ENCODE measurements around the gene KRT73.
A peak's percentile ranks its signal among the peaks of the same experiment; 100 is the strongest.
"Not testable (repeated sequence)": the region's sequence is repeated elsewhere in the genome, so short reads cannot be mapped to it uniquely, and the experiment has no call there.

Gene KRT73

GRCh38 chr12:52600071-52600470, 18.3 kb downstream of the KRT73 start:
- no peak for DNase-seq (ENCODE audit: low read depth)

GRCh38 chr12:52598966-52599365, 19.4 kb downstream of the KRT73 start:
- no peak for DNase-seq (ENCODE audit: low read depth)

- DNase-seq (ENCODE audit: low read depth): not testable (repeated sequence)
These were observed 24.1 kb downstream of the KRT73 start for GRCh38 chr12:52594237-52594636.

GRCh38 chr12:52591521-52591920, 26.8 kb downstream of the KRT73 start:
- DNase-seq (ENCODE audit: low read depth): no peak

GRCh38 chr12:52590021-52590420, 28.3 kb downstream of the KRT73 start:
- DNase-seq (ENCODE audit: low read depth): no peak

- no peak for DNase-seq (ENCODE audit: low read depth)
These were observed 30.8 kb downstream of the KRT73 start for GRCh38 chr12:52587563-52587962.

- no peak for DNase-seq (ENCODE audit: low read depth)
These were observed 32.4 kb downstream of the KRT73 start for GRCh38 chr12:52585946-52586345.

GRCh38 chr12:52585066-52585465, 33.3 kb downstream of the KRT73 start:
- DNase-seq (ENCODE audit: low read depth): no peak

GRCh38 chr12:52584156-52584682, 34.1 kb downstream of the KRT73 start:
- no peak for DNase-seq (ENCODE audit: low read depth)

GRCh38 chr12:52582971-52583456, 35.3 kb downstream of the KRT73 start:
- DNase-seq (ENCODE audit: low read depth): peak; percentile 18

- DNase-seq (ENCODE audit: low read depth): no peak
These were observed 35.9 kb downstream of the KRT73 start for GRCh38 chr12:52582486-52582885.

GRCh38 chr12:52581481-52581880, 36.9 kb downstream of the KRT73 start:
- no peak for DNase-seq (ENCODE audit: low read depth)

- no peak for DNase-seq (ENCODE audit: low read depth)
These were observed 37.3 kb downstream of the KRT73 start for GRCh38 chr12:52581066-52581465.

GRCh38 chr12:52580496-52580895, 37.9 kb downstream of the KRT73 start:
- no peak for DNase-seq (ENCODE audit: low read depth)

- no peak for DNase-seq (ENCODE audit: low read depth)
These were observed 38.6 kb downstream of the KRT73 start for GRCh38 chr12:52579468-52580465.

GRCh38 chr12:52578469-52578868, 39.9 kb downstream of the KRT73 start:
- DNase-seq (ENCODE audit: low read depth): no peak

GRCh38 chr12:52577316-52577715, 41.0 kb downstream of the KRT73 start:
- no peak for DNase-seq (ENCODE audit: low read depth)

- no peak for DNase-seq (ENCODE audit: low read depth)
These were observed 42.4 kb downstream of the KRT73 start for GRCh38 chr12:52575948-52576347.

GRCh38 chr12:52575256-52575655, 43.1 kb downstream of the KRT73 start:
- DNase-seq (ENCODE audit: low read depth): no peak

- no peak for DNase-seq (ENCODE audit: low read depth)
These were observed 44.6 kb downstream of the KRT73 start, which contains the start of gene KRT74 for GRCh38 chr12:52573743-52574142. KRT74 (minus strand) TSS chr12:52573843; CDS start chr12:52573777, 66 bp downstream.

- DNase-seq (ENCODE audit: low read depth): no peak
These were observed 45.1 kb downstream of the KRT73 start for GRCh38 chr12:52573306-52573705.

GRCh38 chr12:52570511-52570910, 47.8 kb downstream of the KRT73 start:
- DNase-seq (ENCODE audit: low read depth): no peak

- DNase-seq (ENCODE audit: low read depth): no peak
These were observed 50.2 kb downstream of the KRT73 start for GRCh38 chr12:52568111-52568510.
